NCI-H2171 treated with DMSO at 0.1 percent for 48 hours (cell line): ENCODE measurements around the gene ZNF511.

ENCODE experiments used
- DNase-seq: peaks from one replicate; lab custom pipeline; 2025; lab: John Stamatoyannopoulos, UW

ZNF511 gene

DNA sequence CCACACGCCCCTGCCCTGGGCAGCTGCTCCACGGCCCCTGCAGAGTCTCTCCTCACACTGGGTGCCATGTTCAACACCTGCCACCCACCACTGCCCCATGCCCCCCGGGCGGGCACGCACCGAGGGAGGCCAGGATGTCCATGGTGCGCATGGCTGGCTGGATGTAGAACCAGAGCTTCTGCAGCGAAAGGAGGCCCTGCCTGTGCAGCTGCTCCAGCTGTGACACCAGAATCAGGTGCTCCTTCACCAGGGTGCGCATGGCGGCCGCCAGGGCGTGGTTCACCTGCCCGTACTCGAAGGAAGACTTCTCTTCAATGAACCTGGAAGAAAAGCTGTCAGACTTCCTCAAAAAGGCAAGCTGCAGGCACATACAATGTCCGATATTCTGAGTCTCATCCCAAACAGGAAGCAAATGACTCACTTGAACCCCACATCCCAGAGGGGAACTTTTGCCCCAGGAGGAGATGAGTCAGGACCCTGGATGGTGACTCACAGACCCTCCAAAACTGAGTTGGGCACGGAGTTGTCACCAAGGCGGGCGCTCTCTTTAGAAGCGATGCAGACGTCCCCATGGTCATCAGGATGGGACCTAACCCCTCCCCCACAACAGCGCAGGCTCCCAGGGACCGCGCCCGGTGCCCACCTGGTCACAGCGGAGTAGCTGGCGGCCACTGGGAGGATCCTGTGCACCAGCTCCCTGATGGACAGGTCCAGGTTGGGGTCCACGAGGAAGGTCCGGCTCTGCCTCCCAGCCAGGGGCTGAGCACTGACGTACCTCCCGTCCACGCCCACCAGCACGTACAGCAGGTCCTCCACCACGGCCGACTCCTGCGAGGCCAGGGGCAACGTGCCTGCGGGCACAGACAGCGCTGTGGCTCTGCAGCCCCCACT, 15.6 kb upstream of the ZNF511 start:
- DNase-seq, result no peak

- no peak for DNase-seq
These were observed 14.9 kb upstream of the ZNF511 start for GRCh38 chr10:133293810-133294119.

DNA sequence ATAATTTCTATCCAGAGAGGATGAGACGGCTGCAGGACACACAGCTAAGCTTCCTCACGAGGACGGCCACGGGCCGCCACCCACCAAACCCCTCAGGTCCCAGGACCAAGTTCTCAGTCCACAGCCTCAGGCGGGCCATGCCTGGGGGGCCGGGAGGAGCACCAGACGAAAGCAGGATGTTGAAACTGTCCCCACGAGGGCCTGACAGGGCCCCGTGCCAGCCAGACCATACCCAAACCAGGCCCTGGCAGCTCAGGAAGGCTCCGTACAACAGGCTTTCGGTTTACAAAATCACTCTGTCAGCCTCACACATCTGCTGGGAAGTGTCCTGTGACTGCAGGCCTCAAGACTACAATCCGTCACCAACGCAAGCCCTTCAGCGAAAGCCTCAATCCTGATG, 14.5 kb upstream of the ZNF511 start:
- no peak for DNase-seq

DNA sequence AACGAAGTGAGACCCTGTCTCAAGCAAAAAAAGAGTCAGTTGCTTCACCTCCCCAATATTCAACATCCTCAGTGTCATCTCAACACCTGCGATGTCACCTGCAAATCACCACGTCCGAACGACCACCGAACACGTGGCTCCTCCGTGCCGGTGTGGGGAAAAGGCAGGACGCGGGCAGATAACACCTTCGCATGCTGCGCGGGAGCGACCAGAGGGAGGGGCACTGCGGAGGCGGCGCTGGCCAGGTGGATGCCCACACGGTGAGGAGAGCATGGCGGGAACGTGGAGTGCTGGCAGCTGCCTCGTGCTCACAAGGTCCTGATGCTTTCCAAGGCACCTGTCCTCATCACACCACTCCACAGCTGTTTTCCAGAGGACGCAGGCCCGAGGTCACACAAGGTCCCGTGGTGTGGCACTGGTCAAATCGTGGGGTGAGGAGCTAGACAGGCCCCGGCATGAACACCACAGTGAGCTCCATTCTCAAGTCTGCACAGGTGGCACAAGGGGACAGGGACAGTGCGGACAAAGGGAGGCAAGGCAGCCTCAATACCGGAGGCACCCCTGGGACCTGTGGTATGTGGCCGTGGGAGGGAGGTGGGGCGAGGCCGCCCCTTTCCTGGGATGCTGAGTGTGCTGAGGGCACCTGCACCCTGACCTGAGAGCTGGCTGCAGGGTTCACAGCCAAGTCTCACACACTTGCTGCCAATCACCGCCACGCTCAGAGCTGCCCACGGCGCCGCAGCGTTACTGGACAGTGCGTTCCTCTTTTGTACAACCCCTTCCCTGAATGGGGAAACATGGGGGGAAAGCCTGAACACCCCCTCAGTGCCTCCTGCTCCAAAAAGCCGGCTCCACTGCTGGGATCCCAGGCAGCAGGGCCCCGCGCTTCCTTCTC, 13.0 kb upstream of the ZNF511 start:
- no peak for DNase-seq

GRCh38 chr10:133297504-133297903, 11.2 kb upstream of the ZNF511 start:
- no peak for DNase-seq

GRCh38 chr10:133298466-133298865, 10.2 kb upstream of the ZNF511 start:
- DNase-seq, result no peak

DNA sequence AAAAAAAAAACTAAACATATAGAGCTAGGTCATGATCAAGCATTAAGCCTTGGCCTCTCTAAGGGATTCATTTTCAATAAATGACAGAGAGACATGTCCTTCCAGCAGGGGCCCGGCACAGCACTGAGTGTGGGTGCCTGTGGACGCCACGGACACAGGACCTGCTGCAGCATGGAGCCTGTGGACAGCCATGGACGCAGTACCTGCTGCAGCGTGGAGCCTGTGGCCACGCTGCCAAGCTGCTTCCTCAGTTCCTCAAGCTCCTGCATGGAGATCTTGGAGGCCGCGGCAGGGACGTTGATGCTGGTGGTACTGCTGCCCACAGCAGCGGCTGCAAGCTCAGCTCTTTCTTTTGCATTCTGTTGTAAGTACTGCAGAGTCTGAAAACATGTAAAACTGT, 9.5 kb upstream of the ZNF511 start:
- no peak for DNase-seq

- DNase-seq, result no peak
These were observed 9.0 kb upstream of the ZNF511 start for GRCh38 chr10:133299738-133300137.

DNA sequence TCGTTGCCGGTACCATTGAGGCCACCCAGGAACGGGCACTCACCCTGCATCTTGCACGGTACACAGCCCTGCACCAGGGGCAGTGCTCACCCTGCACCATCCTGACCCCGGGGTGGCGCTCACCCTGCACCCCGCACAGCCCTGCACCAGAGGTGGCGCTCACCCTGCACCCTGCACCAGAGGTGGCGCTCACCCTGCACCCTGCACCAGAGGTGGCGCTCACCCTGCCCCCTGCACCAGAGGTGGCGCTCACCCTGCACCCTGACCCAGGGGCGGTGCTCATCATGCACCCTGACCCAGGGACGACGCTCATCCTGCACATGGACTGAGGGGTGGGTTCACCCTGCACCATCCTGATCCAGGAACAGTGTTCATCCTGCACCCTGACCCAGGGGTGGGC, 6.5 kb upstream of the ZNF511 start:
- DNase-seq, result no peak

DNA sequence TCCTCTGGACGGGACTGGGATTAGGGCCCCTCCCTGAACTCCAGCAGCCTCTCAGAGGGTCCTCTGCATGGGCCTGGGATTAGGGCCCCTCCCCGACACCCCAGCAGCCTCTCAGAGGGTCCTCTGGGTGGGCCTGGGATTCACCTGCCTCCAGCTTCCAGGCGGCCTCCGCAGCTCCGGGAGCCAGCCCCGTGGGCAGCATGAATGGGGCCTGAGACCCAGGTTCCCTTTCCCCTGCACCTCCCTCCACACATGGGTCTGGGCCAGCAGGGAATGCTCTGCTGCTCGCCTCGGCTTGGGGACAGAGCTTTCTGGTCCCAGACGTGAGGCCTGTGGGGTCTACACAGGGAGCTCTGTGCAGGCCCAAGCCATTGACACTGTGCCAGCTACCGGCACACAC, 5.5 kb upstream of the ZNF511 start:
- DNase-seq, result no peak

DNA sequence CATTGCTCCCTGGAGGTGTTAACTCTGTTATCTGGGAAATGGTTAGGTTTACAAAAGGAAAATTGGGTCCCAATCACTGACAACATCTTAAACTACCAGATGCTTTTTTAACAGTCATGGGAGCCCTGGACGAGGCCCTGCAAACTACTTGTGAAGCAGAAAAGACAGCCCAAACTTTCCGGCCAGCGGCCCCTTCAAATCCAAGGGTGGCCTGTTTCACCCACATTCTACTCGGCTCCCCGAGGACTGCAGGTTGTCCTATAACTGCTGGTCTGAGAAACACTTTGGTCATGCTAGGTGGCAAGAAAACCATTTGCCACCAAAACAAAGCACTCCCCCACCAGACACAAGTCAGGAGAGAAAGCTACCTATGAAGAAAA, 2.6 kb upstream of the ZNF511 start:
- no peak for DNase-seq

DNA sequence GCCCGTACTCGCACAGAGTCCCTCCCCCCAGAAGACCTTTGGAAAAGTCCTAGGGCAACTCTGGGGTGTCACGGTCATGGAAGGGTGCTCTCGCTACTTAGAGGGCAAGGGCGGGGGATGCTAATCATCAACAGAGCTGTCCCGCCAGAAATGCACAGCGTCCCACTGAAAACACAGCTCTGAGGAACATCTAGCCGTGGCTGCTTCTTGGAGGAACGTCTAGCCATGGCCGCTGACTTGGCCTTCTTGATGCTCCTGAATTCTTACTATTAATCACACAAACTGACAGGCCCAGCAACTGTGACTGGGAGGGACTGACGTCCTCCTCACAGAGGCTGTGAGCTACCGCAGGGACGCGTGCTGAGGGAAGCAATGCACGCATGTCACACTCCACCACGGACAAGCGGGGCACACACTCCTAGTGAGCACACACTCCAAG, 1.8 kb upstream of the ZNF511 start:
- no peak for DNase-seq

DNA sequence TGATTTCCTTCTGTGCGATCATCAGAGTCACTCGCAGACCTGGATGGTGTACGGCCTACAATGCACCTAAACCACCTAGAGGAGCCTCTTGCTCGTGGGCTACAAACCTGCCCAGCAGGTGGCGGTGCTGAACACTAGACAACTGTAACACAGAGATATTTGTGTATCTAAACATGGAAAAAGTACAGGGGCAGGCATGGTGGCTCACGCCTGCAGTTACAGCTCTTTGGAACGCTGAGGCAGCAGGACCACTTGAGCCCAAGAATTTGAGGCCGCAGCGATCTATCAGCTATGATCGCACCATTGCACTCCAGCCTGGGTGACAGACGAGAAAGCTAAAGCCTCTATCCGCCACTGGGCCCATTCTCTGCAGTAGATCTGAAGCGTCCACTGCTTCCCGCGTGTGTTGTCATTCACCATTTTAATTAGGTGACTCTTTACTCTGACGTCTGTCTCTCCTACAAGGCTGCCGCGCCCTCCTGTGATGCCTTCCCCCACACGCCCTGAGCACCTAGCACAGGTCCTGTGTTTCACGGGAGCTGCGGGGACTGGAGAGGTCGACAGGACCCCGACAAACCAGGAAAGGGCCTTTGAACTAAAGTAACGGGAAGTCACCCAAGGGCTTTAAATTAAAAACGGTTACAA, 816 bp upstream of the ZNF511 start:
- DNase-seq, result peak; percentile 66

DNA sequence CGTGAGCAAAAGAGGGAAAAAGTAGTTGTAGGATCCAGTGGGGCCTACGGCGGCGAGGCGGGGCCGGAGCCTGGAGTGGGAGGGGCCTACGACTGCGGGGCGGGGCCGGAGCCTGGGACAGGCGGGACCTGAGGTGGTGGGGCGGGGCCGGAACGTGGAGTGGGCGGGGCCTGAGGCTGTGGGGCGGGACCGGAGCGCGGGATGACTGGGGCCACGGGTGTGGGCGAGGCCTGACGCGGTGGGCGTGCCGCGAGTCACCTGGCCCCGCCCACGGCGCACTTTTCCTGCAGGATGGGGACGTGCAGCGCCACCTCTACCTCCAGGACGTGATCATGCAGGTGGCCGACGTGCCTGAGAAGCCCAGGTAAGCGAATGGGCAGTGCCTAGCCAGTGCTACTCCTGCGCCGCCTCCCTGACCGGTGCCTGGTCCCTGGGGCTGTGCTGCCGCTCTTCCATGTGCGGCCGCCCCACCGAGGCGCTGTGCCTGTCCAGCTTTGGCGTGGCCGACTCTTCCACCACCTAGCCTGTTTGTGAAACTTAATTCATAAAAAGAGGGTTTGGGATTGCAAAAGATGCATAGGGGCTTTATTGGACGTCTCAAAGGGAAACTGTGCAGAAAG, 496 bp downstream of the ZNF511 start:
- peak; percentile 64 for DNase-seq

GRCh38 chr10:133309720-133310398, 1.1 kb downstream of the ZNF511 start:
- DNase-seq, result no peak

- DNase-seq, result no peak
These were observed 1.7 kb downstream of the ZNF511 start for GRCh38 chr10:133310399-133310755.

- DNase-seq, result no peak
These were observed 2.1 kb downstream of the ZNF511 start for GRCh38 chr10:133310789-133311188.

GRCh38 chr10:133311570-133311969, 2.9 kb downstream of the ZNF511 start:
- no peak for DNase-seq

DNA sequence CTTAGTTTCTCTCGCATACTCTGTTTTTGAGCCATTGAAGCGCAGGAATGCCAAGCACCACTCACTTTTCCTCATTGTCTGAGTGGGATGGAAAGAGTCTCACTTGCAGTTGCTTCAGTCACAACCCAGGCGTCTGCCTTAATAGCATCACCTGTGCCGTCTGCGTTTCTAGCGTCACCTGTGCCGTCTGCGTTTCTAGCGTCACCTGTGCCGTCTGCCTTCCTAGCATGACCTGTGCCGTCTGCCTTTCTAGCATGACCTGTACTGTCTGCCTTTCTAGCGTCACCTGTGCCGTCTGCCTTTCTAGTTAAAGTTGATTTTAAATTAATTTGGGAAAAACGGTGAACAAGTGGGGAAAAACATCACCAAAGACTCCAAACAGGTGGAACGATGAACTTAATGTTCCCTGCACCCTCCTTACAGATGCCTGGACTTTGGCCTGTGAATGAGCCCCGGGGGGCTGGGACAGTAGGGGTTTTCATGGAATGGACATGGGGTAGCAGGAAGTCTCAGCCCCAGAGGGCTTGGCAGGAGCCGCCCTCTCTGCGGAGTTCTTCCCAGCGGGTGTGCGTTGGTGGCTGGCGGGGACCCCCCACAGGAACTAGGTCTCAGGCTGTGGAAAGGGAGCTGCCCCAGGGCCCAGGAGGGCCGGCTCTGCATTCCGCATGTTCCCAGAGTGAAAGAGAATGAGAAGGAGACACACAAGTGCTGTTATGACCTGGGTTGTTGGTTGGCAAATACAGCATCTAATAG, 3.5 kb downstream of the ZNF511 start:
- DNase-seq, result no peak

- DNase-seq, result no peak
These were observed 4.0 kb downstream of the ZNF511 start for GRCh38 chr10:133312769-133313145.

DNA sequence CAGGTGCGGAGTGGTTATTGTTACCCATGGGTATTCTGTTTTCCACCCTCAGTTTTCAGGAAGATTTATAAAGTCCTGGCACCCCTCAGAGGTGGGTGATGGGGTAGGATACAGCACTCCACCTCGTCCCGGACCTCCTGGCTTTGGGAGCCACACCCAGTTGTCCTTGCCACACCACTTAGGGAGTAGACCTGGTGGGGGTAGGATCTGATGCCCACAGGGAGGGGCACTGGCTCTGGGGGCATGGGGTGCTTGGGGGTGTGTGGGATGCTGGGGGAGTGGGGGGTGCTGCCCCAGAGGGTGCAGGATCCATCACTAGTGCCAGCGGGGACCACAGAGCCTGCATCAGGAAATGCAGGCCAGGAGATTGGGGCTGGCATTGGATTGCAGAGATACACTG, 4.5 kb downstream of the ZNF511 start:
- DNase-seq, result no peak
